AG09319 (cell line): ENCODE measurements around the gene CXCR6.

Experiments
- DNase-seq: peaks from one replicate; pipeline ENCODE4 v3.0.0-alpha.2; 2010; ENCODE audit warnings: low read depth; ENCODE audit errors: extremely low read depth
- CTCF ChIP-seq: IDR thresholded peaks from 2 replicates; pipeline ENCODE4 v1.5.1; 2011; ENCODE audit warnings: low read depth, mild to moderate bottlenecking, inconsistent platforms, low read length, moderate library complexity

CXCR6 gene

GRCh38 chr3:45914362-45915058, 28.8 kb upstream of the CXCR6 start:
- no peak for DNase-seq
- no peak for TF ChIP-seq CTCF

GRCh38 chr3:45915059-45915439, 28.2 kb upstream of the CXCR6 start:
- no peak for TF ChIP-seq CTCF
- no peak for DNase-seq

- no peak for TF ChIP-seq CTCF
- DNase-seq: peak; percentile 52
Measured at GRCh38 chr3:45915518-45916231, 27.6 kb upstream of the CXCR6 start.

- DNase-seq: no peak
- TF ChIP-seq CTCF: no peak
Measured at GRCh38 chr3:45917146-45917898, 25.9 kb upstream of the CXCR6 start.

- no peak for TF ChIP-seq CTCF
Measured at GRCh38 chr3:45921158-45922038, 21.9 kb upstream of the CXCR6 start.

GRCh38 chr3:45922039-45922326, 21.3 kb upstream of the CXCR6 start:
- no peak for DNase-seq
- TF ChIP-seq CTCF: no peak

More at GRCh38 chr3:45921158-45922038, 21.9 kb upstream of the CXCR6 start:
- no peak for DNase-seq
